ENCODE results near the gene TDRD1.

GRCh38 chr10:114271779-114272167 is 92.6 kb downstream of the TDRD1 start:
- no peak for TF ChIP-seq REST (IDR thresholded peaks at IDR 0.05)
- no peak for TF ChIP-seq CTCF (IDR thresholded peaks at IDR 0.05; ENCODE audit: low read depth, low read length, missing input control)
- TF ChIP-seq ZBTB33 (IDR thresholded peaks at IDR 0.05): no peak
- no peak for TF ChIP-seq TAF1 (conservative IDR thresholded peaks at IDR 0.05)
- no peak for TF ChIP-seq JUND (IDR thresholded peaks at IDR 0.05)
- no peak for TF ChIP-seq ATF3 (IDR thresholded peaks at IDR 0.05)
